ENCODE data around the gene POLR3F. TPM values are rescaled to one million over a fixed set of nuclear protein-coding genes. Genes with fewer than 3 reads are reported as not detected.
"Not testable (repeated sequence)": the region's sequence is repeated elsewhere in the genome, so short reads cannot be mapped to it uniquely, and the experiment has no call there.

POLR3F gene
- total RNA-seq, 1 donor, result 11.4 TPM

- Histone ChIP-seq H3K4me1 (ENCODE audit: insufficient read depth, low read length) (peaks cover 2% of the 10 kb centered on the region), H3K4me3 (ENCODE audit: low read length) (no peak overlapping the region), H3K9me3 (ENCODE audit: low read depth, low read length) (no peaks in the 10 kb centered on the region), H3K27me3 (ENCODE audit: insufficient read depth, low read length) (no peaks in the 10 kb centered on the region)
These were observed 21.1 kb downstream of the POLR3F start for GRCh38 chr20:18488301-18488700.

- H3K4me1 ChIP-seq (ENCODE audit: insufficient read depth, low read length), result peaks cover 24% of the 10 kb centered on the region
- H3K27me3 ChIP-seq (ENCODE audit: insufficient read depth, low read length), result no peaks in the 10 kb centered on the region
- no peaks in the 10 kb centered on the region for H3K9me3 ChIP-seq (ENCODE audit: low read depth, low read length)
- H3K4me3 ChIP-seq (ENCODE audit: low read length), result no peak overlapping the region
These were observed 28.9 kb downstream of the POLR3F start for GRCh38 chr20:18496042-18496441.

- H3K27me3 ChIP-seq (ENCODE audit: insufficient read depth, low read length), result no peaks in the 10 kb centered on the region
- H3K4me3 ChIP-seq (ENCODE audit: low read length), result peak within 1 kb of the TSS; percentile 87
- H3K4me1 ChIP-seq (ENCODE audit: insufficient read depth, low read length), result peaks cover 24% of the 10 kb centered on the region
- no peaks in the 10 kb centered on the region for H3K9me3 ChIP-seq (ENCODE audit: low read depth, low read length)
These were observed 29.8 kb downstream of the POLR3F start, which contains the start of gene RBBP9 for GRCh38 chr20:18496740-18497592. Gene RBBP9 (minus strand): TSS chr20:18497225. CDS start chr20:18497167, 58 bp downstream.

- Histone ChIP-seq H3K27me3 (ENCODE audit: insufficient read depth, low read length) (no peaks in the 10 kb centered on the region), H3K4me1 (ENCODE audit: insufficient read depth, low read length) (peaks cover 24% of the 10 kb centered on the region), H3K4me3 (ENCODE audit: low read length) (no peak overlapping the region), H3K9me3 (ENCODE audit: low read depth, low read length) (no peaks in the 10 kb centered on the region)
These were observed 30.4 kb downstream of the POLR3F start for GRCh38 chr20:18497603-18498002.

- not testable (repeated sequence) for H3K9me3 ChIP-seq (ENCODE audit: low read depth, low read length); H3K27me3 ChIP-seq (ENCODE audit: insufficient read depth, low read length); H3K4me3 ChIP-seq (ENCODE audit: low read length); H3K4me1 ChIP-seq (ENCODE audit: insufficient read depth, low read length)
These were observed 34.5 kb downstream of the POLR3F start for GRCh38 chr20:18501672-18502071.

GRCh38 chr20:18504479-18505060, 37.4 kb downstream of the POLR3F start:
- Histone ChIP-seq H3K4me3 (ENCODE audit: low read length) (no peak overlapping the region), H3K4me1 (ENCODE audit: insufficient read depth, low read length) (peaks cover 18% of the 10 kb centered on the region), H3K27me3 (ENCODE audit: insufficient read depth, low read length) (no peaks in the 10 kb centered on the region), H3K9me3 (ENCODE audit: low read depth, low read length) (no peaks in the 10 kb centered on the region)

GRCh38 chr20:18506744-18507143, 39.6 kb downstream of the POLR3F start:
- Histone ChIP-seq H3K4me3 (ENCODE audit: low read length) (peak overlapping the region; percentile 67), H3K4me1 (ENCODE audit: insufficient read depth, low read length) (peaks cover 36% of the 10 kb centered on the region), H3K9me3 (ENCODE audit: low read depth, low read length) (no peaks in the 10 kb centered on the region), H3K27me3 (ENCODE audit: insufficient read depth, low read length) (no peaks in the 10 kb centered on the region)

- H3K9me3 ChIP-seq (ENCODE audit: low read depth, low read length), result no peaks in the 10 kb centered on the region
- peaks cover 39% of the 10 kb centered on the region for H3K4me1 ChIP-seq (ENCODE audit: insufficient read depth, low read length)
- H3K27me3 ChIP-seq (ENCODE audit: insufficient read depth, low read length), result no peaks in the 10 kb centered on the region
- peak within 1 kb of the TSS; percentile 67 for H3K4me3 ChIP-seq (ENCODE audit: low read length)
These were observed 40.3 kb downstream of the POLR3F start, which contains the start of gene SEC23B for GRCh38 chr20:18507218-18508191. Gene SEC23B (plus strand): TSS chr20:18507940. CDS start chr20:18510836, 2,896 bp downstream.

- no peaks in the 10 kb centered on the region for H3K9me3 ChIP-seq (ENCODE audit: low read depth, low read length)
- H3K27me3 ChIP-seq (ENCODE audit: insufficient read depth, low read length), result no peaks in the 10 kb centered on the region
- no peak overlapping the region for H3K4me3 ChIP-seq (ENCODE audit: low read length)
- H3K4me1 ChIP-seq (ENCODE audit: insufficient read depth, low read length), result peaks cover 50% of the 10 kb centered on the region
These were observed 44.4 kb downstream of the POLR3F start for GRCh38 chr20:18511571-18511970.

- no peaks in the 10 kb centered on the region for H3K9me3 ChIP-seq (ENCODE audit: low read depth, low read length)
- H3K27me3 ChIP-seq (ENCODE audit: insufficient read depth, low read length), result no peaks in the 10 kb centered on the region
- no peak overlapping the region for H3K4me3 ChIP-seq (ENCODE audit: low read length)
- H3K4me1 ChIP-seq (ENCODE audit: insufficient read depth, low read length), result peaks cover 44% of the 10 kb centered on the region
These were observed 46.0 kb downstream of the POLR3F start for GRCh38 chr20:18513208-18513607.

GRCh38 chr20:18514127-18514526, 46.9 kb downstream of the POLR3F start:
- Histone ChIP-seq H3K9me3 (ENCODE audit: low read depth, low read length) (no peaks in the 10 kb centered on the region), H3K4me1 (ENCODE audit: insufficient read depth, low read length) (peaks cover 35% of the 10 kb centered on the region), H3K4me3 (ENCODE audit: low read length) (no peak overlapping the region), H3K27me3 (ENCODE audit: insufficient read depth, low read length) (no peaks in the 10 kb centered on the region)

GRCh38 chr20:18515973-18516372, 48.8 kb downstream of the POLR3F start:
- H3K27me3 ChIP-seq (ENCODE audit: insufficient read depth, low read length), result no peaks in the 10 kb centered on the region
- H3K4me1 ChIP-seq (ENCODE audit: insufficient read depth, low read length), result peaks cover 18% of the 10 kb centered on the region
- no peaks in the 10 kb centered on the region for H3K9me3 ChIP-seq (ENCODE audit: low read depth, low read length)
- H3K4me3 ChIP-seq (ENCODE audit: low read length), result no peak overlapping the region

- not testable (repeated sequence) for H3K9me3 ChIP-seq (ENCODE audit: low read depth, low read length); H3K4me3 ChIP-seq (ENCODE audit: low read length); H3K27me3 ChIP-seq (ENCODE audit: insufficient read depth, low read length); H3K4me1 ChIP-seq (ENCODE audit: insufficient read depth, low read length)
These were observed 54.9 kb downstream of the POLR3F start for GRCh38 chr20:18522066-18522465.

- Histone ChIP-seq H3K4me1 (ENCODE audit: insufficient read depth, low read length) (no peaks in the 10 kb centered on the region), H3K9me3 (ENCODE audit: low read depth, low read length) (no peaks in the 10 kb centered on the region), H3K4me3 (ENCODE audit: low read length) (no peak overlapping the region), H3K27me3 (ENCODE audit: insufficient read depth, low read length) (no peaks in the 10 kb centered on the region)
These were observed 55.9 kb downstream of the POLR3F start for GRCh38 chr20:18523066-18523465.

GRCh38 chr20:18524646-18525045, 57.5 kb downstream of the POLR3F start:
- Histone ChIP-seq H3K9me3 (ENCODE audit: low read depth, low read length) (no peaks in the 10 kb centered on the region), H3K4me1 (ENCODE audit: insufficient read depth, low read length) (no peaks in the 10 kb centered on the region), H3K4me3 (ENCODE audit: low read length) (no peak overlapping the region), H3K27me3 (ENCODE audit: insufficient read depth, low read length) (no peaks in the 10 kb centered on the region)

Data from mononuclear cell (primary cell).